Right cardiac atrium (tissue), 5 donors: ENCODE measurements around the gene GGTLC1. TPM values are rescaled to one million over a fixed set of nuclear protein-coding genes. Genes with fewer than 3 reads are reported as not detected.
A peak's percentile ranks its signal among the peaks of the same experiment; 100 is the strongest.

Experiments
- ATAC-seq, 2 donors: fragments of 200-7000 bp; cut with Tn5 transposase; one replicate each; pipeline versions ENCODE4 v1.8.0 to v1.9.1; 2020; ENCODE audit warnings: moderate library complexity in 2 of 2, mild to moderate bottlenecking in 1 of 2
- DNase-seq, 3 donors: peaks; one replicate each; pipeline ENCODE4 v3.0.0-alpha.2; 2020
- H3K27ac ChIP-seq: one replicate; pipeline ENCODE4 v1.5.1; 2013; ENCODE audit warnings: mild to moderate bottlenecking, low read length, control low read depth, moderate library complexity
- H3K27me3 ChIP-seq: one replicate; pipeline ENCODE4 v1.6.1; 2013; ENCODE audit not compliant: control insufficient read depth, insufficient read depth
- H3K4me1 ChIP-seq: one replicate; pipeline ENCODE4 v1.6.1; 2013; ENCODE audit warnings: low read length; ENCODE audit not compliant: control insufficient read depth, insufficient read depth
- H3K4me3 ChIP-seq: one replicate; pipeline ENCODE4 v1.5.1; 2013; ENCODE audit warnings: low read length, control low read depth
- H3K9me3 ChIP-seq: one replicate; pipeline ENCODE4 v1.6.1; 2013; ENCODE audit warnings: low read length; ENCODE audit not compliant: control insufficient read depth
- WGBS: extraction: QIAGEN DNeasy Blood & Tissue Kit; methylation state at CpG from one replicate; pipeline ENCODE4 v1.1.7; 2013; 5-methylcytosine and 5-hydroxymethylcytosine counted together
- intact Hi-C, 4 donors: fragments of 100-400 bp; cut with DNase I; formaldehyde crosslinking; loops; one replicate each; pipeline versions ENCODE4 v1.11.0 to v1.14.0; 2022 to 2023
- polyA plus RNA-seq: library from polyadenylated mRNA; stranded (reverse); fragments of 200-250 nt; gene quantifications from one replicate; pipeline ENCODE4 v1.2.3, GENCODE V29; 2013
- total RNA-seq, 4 donors: library from RNA; stranded (reverse); fragmentation: NEBNext Ultra II Directional; extraction: Animal tissue kit (Norgen Biotek cat#: 25700); gene quantifications; one replicate each; pipeline ENCODE4 v1.2.1, GENCODE V29; 2021
- donor health status: healthy with polysubstance abuse.
- donor health status: DM: no; HTN: yes; CAD: no.
- donor health status: DM: no; HTN: no; CAD: no.
- donor health status: DM: no; HTN: yes; CAD: no; lungs with severe emphysema.
- donor health status: DM: yes; HTN: yes; CAD: no.

GGTLC1 gene
- total and polyA plus RNA-seq, 5 donors = not detected

- no peak overlapping the region for H3K27ac ChIP-seq
- H3K9me3 ChIP-seq = no peaks in the 10 kb centered on the region
- no peaks in the 10 kb centered on the region for H3K4me1 ChIP-seq
- no peak overlapping the region for H3K4me3 ChIP-seq
- intact Hi-C loops = loop anchor here (5.0 to 10.0 kb wide), 4 partner anchors 49 to 67 kb away; partner anchors contain the start of gene GGTLC1 (in 1 of the 4)
- WGBS = 80% methylated on average over 2 of the region's 2 CpGs
- no peak for DNase-seq
- ATAC-seq = peak in 1 of 2 donors; percentile 35
- H3K27me3 ChIP-seq = no peaks in the 10 kb centered on the region
Measured at GRCh38 chr20:23938118-23938438, 50.5 kb downstream of the GGTLC1 start.

GRCh38 chr20:23937303-23938117 is 51.1 kb downstream of the GGTLC1 start:
- Histone ChIP-seq H3K4me3 (no peak overlapping the region), H3K9me3 (no peaks in the 10 kb centered on the region), H3K27ac (no peak overlapping the region), H3K4me1 (no peaks in the 10 kb centered on the region), H3K27me3 (no peaks in the 10 kb centered on the region)
- intact Hi-C loops = loop anchor here (5.0 to 10.0 kb wide), 4 partner anchors 50 to 67 kb away; partner anchors contain the start of gene GGTLC1 (in 1 of the 4)
- DNase-seq (peak; percentile 38 to 73 (median 67)), ATAC-seq (peak; percentile 93 to 96)
- 0% methylated on average over 3 of the region's 3 CpGs for WGBS

Other genes with a start within 250 kb of the GGTLC1 start
- gene CST1, start 237.8 kb downstream of the GGTLC1 start, total RNA-seq = not detected
- not detected for gene CST1, start 237.8 kb downstream of the GGTLC1 start, polyA plus RNA-seq
- gene CST2, start 162.1 kb downstream of the GGTLC1 start, total RNA-seq = not detected
- gene CST2, start 162.1 kb downstream of the GGTLC1 start, polyA plus RNA-seq = not detected
- not detected for gene CST5, start 109.0 kb downstream of the GGTLC1 start, total RNA-seq
- not detected for gene CST5, start 109.0 kb downstream of the GGTLC1 start, polyA plus RNA-seq